Measurements from ENCODE around the gene PTPRD. TPM values are rescaled to one million over a fixed set of nuclear protein-coding genes. Genes with fewer than 3 reads are reported as not detected.

The PTPRD gene
- total RNA-seq, 3 donors from 2014 or later (not counting 1 experiment from before 2014, with no cell fraction given): 0.05 to 0.68 TPM; not detected in 1

- no peaks in the 10 kb centered on the region for H3K36me3 Mint-ChIP-seq
- intact Hi-C loops (cut with micrococcal nuclease): no loop called here
- ATAC-seq: no peak
Measured at GRCh38 chr9:10566848-10567247, 46.0 kb downstream of the PTPRD start.

GRCh38 chr9:10562581-10563343 is 50.0 kb downstream of the PTPRD start:
- H3K4me1 Mint-ChIP-seq: no peaks in the 10 kb centered on the region
- H3K36me3 ChIP-seq (ENCODE audit: control insufficient read depth, insufficient read depth, low read length): no peaks in the 10 kb centered on the region
- peaks cover 4% of the 10 kb centered on the region for H3K9me3 ChIP-seq (ENCODE audit: control insufficient read depth, insufficient read depth, low read length)
- intact Hi-C loops (cut with micrococcal nuclease): no loop called here
- no peaks in the 10 kb centered on the region for H3K4me1 ChIP-seq (ENCODE audit: control insufficient read depth, insufficient read depth, low read length)
- WGBS (ENCODE audit: insufficient coverage): no CpG with 5 or more reads among the region's 1 CpG
- H3K4me3 ChIP-seq (ENCODE audit: low read length): no peak overlapping the region
- H3K27ac Mint-ChIP-seq: no peak overlapping the region
- no peaks in the 10 kb centered on the region for H3K27me3 Mint-ChIP-seq (ENCODE audit: low read depth in 2 of 2)
- peaks cover 12 to 15% of the 10 kb centered on the region in 2 donors for H3K9me3 Mint-ChIP-seq
- no peaks in the 10 kb centered on the region for H3K36me3 Mint-ChIP-seq
- no peaks in the 10 kb centered on the region for H3K27me3 ChIP-seq (ENCODE audit: control insufficient read depth, insufficient read depth, low read length)
- TF ChIP-seq, protein P1, sequence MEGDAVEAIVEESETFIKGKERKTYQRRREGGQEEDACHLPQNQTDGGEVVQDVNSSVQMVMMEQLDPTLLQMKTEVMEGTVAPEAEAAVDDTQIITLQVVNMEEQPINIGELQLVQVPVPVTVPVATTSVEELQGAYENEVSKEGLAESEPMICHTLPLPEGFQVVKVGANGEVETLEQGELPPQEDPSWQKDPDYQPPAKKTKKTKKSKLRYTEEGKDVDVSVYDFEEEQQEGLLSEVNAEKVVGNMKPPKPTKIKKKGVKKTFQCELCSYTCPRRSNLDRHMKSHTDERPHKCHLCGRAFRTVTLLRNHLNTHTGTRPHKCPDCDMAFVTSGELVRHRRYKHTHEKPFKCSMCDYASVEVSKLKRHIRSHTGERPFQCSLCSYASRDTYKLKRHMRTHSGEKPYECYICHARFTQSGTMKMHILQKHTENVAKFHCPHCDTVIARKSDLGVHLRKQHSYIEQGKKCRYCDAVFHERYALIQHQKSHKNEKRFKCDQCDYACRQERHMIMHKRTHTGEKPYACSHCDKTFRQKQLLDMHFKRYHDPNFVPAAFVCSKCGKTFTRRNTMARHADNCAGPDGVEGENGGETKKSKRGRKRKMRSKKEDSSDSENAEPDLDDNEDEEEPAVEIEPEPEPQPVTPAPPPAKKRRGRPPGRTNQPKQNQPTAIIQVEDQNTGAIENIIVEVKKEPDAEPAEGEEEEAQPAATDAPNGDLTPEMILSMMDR (IDR thresholded peaks at IDR 0.05): no peak
- no peak overlapping the region for H3K4me3 Mint-ChIP-seq
- no peak for ATAC-seq
- no peak for DNase-seq
- H3K27ac ChIP-seq (ENCODE audit: low read length): no peak overlapping the region

More at GRCh38 chr9:10566848-10567247, 46.0 kb downstream of the PTPRD start:
- Histone ChIP-seq H3K27me3 (ENCODE audit: control insufficient read depth, insufficient read depth, low read length) (no peaks in the 10 kb centered on the region), H3K36me3 (ENCODE audit: control insufficient read depth, insufficient read depth, low read length) (no peaks in the 10 kb centered on the region), H3K4me1 (ENCODE audit: control insufficient read depth, insufficient read depth, low read length) (no peaks in the 10 kb centered on the region), H3K4me3 (ENCODE audit: low read length) (no peak overlapping the region), H3K27ac (ENCODE audit: low read length) (no peak overlapping the region), H3K9me3 (ENCODE audit: control insufficient read depth, insufficient read depth, low read length) (peaks cover 7% of the 10 kb centered on the region)
- WGBS (ENCODE audit: insufficient coverage): no CpG with 5 or more reads among the region's 1 CpG
- H3K4me3 Mint-ChIP-seq: no peak overlapping the region
- H3K27me3 Mint-ChIP-seq (ENCODE audit: low read depth in 2 of 2): no peaks in the 10 kb centered on the region
- DNase-seq: no peak
- no peak overlapping the region for H3K27ac Mint-ChIP-seq
- TF ChIP-seq, protein P1 (IDR thresholded peaks at IDR 0.05): no peak
- H3K4me1 Mint-ChIP-seq: no peaks in the 10 kb centered on the region
- peaks cover 13 to 14% of the 10 kb centered on the region in 2 donors for H3K9me3 Mint-ChIP-seq

DNA sequence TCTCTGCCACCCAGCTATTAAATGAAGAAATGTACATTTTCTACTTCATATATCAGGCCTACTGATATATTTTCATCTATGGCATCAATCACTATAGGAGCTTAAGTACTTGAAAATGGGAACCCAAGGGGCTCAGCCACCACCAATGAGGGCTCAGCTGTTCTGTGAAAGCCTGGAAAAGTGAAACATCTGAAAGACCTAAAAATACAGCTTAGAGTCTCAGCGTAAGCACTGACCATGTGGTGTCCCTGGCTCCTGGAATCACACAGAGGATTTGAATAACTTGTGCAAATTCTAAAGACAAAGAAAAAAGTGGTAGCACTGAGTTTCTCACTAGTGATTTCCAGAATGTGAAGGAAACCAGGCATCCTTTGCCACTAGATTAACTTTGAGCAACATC is 64.5 kb downstream of the PTPRD start:
- H3K9me3 ChIP-seq (ENCODE audit: control insufficient read depth, insufficient read depth, low read length): peaks cover 4% of the 10 kb centered on the region
- no peaks in the 10 kb centered on the region for H3K36me3 ChIP-seq (ENCODE audit: control insufficient read depth, insufficient read depth, low read length)
- H3K27me3 Mint-ChIP-seq (ENCODE audit: low read depth in 2 of 2): no peaks in the 10 kb centered on the region
- intact Hi-C loops (cut with micrococcal nuclease): no loop called here
- TF ChIP-seq, protein P1 (IDR thresholded peaks at IDR 0.05): no peak
- H3K4me3 ChIP-seq (ENCODE audit: low read length): no peak overlapping the region
- no peak overlapping the region for H3K4me3 Mint-ChIP-seq
- ATAC-seq: no peak
- H3K27ac Mint-ChIP-seq: no peak overlapping the region
- peaks cover 14 to 25% of the 10 kb centered on the region in 2 donors for H3K9me3 Mint-ChIP-seq
- DNase-seq: no peak
- no peak overlapping the region for H3K27ac ChIP-seq (ENCODE audit: low read length)
- H3K4me1 ChIP-seq (ENCODE audit: control insufficient read depth, insufficient read depth, low read length): no peaks in the 10 kb centered on the region
- H3K27me3 ChIP-seq (ENCODE audit: control insufficient read depth, insufficient read depth, low read length): no peaks in the 10 kb centered on the region
- 90% methylated on average over 1 of the region's 1 CpG for WGBS (ENCODE audit: insufficient coverage)
- no peaks in the 10 kb centered on the region for H3K4me1 Mint-ChIP-seq
- H3K36me3 Mint-ChIP-seq: no peaks in the 10 kb centered on the region

- H3K27ac Mint-ChIP-seq: no peak overlapping the region
- peaks cover 8% of the 10 kb centered on the region for H3K9me3 ChIP-seq (ENCODE audit: control insufficient read depth, insufficient read depth, low read length)
- intact Hi-C loops (cut with micrococcal nuclease): no loop called here
- no peaks in the 10 kb centered on the region for H3K4me1 Mint-ChIP-seq
- H3K4me3 ChIP-seq (ENCODE audit: low read length): no peak overlapping the region
- TF ChIP-seq, protein P1 (IDR thresholded peaks at IDR 0.05): no peak
- H3K27ac ChIP-seq (ENCODE audit: low read length): no peak overlapping the region
- no peaks in the 10 kb centered on the region for H3K4me1 ChIP-seq (ENCODE audit: control insufficient read depth, insufficient read depth, low read length)
- no peak overlapping the region for H3K4me3 Mint-ChIP-seq
- DNase-seq: no peak
- no peaks in the 10 kb centered on the region for H3K27me3 Mint-ChIP-seq (ENCODE audit: low read depth in 2 of 2)
- peaks cover 2 to 6% of the 10 kb centered on the region in 2 donors for H3K9me3 Mint-ChIP-seq
- 86% methylated on average over 1 of the region's 2 CpGs for WGBS (ENCODE audit: insufficient coverage)
- H3K36me3 ChIP-seq (ENCODE audit: control insufficient read depth, insufficient read depth, low read length): no peaks in the 10 kb centered on the region
- no peak for ATAC-seq
- no peaks in the 10 kb centered on the region for H3K36me3 Mint-ChIP-seq
- H3K27me3 ChIP-seq (ENCODE audit: control insufficient read depth, insufficient read depth, low read length): no peaks in the 10 kb centered on the region
Measured at GRCh38 chr9:10538073-10538472, 74.7 kb downstream of the PTPRD start.
